GM12891 (cell line): ENCODE results near the gene FBXO4.

Source experiments
- DNase-seq: peaks from one replicate; pipeline ENCODE4 v3.0.0; 2011; ENCODE audit warnings: low spot score; ENCODE audit not compliant: insufficient read length
- FAIRE-seq: peaks from 2 replicates; lab custom pipeline; 2011; peaks lifted over from hg19 to GRCh38; lab: Jason Lieb, UNC
- PAX5 ChIP-seq: IDR thresholded peaks from 2 replicates; pipeline ENCODE4 v1.6.1; 2011; ENCODE audit warnings: low read length, moderate library complexity, mild to moderate bottlenecking; ENCODE audit not compliant: insufficient read depth, severe bottlenecking
- POLR2A ChIP-seq: IDR thresholded peaks from 2 replicates; pipeline ENCODE4 v1.6.1; 2011; ENCODE audit warnings: low read depth, low read length, control low read depth
- POLR2AphosphoS5 ChIP-seq: IDR thresholded peaks from 2 replicates; pipeline ENCODE4 v1.6.1; 2011; ENCODE audit warnings: low read depth, low read length, control low read depth
- POU2F2 ChIP-seq: IDR thresholded peaks from 2 replicates; pipeline ENCODE4 v1.6.1; 2011; ENCODE audit warnings: low read depth, mild to moderate bottlenecking, control low read depth, low read length, moderate library complexity
- SPI1 ChIP-seq: IDR thresholded peaks from 2 replicates; pipeline ENCODE4 v1.6.1; 2011; ENCODE audit warnings: low read depth, low read length, control low read depth
- TAF1 ChIP-seq: IDR thresholded peaks from 2 replicates; pipeline ENCODE4 v1.6.1; 2011; ENCODE audit warnings: low read depth, low read length, control low read depth

The FBXO4 gene

GRCh38 chr5:41955432-41956024 is 30.4 kb downstream of the FBXO4 start:
- DNase-seq (no peak), FAIRE-seq (no peak)
- TF ChIP-seq POLR2AphosphoS5 (no peak), POLR2A (no peak), PAX5 (no peak), SPI1 (no peak), TAF1 (no peak), POU2F2 (no peak)

GRCh38 chr5:41956943-41957342 is 31.9 kb downstream of the FBXO4 start:
- FAIRE-seq (no peak), DNase-seq (no peak)
- TF ChIP-seq SPI1 (no peak), POU2F2 (no peak)

DNA sequence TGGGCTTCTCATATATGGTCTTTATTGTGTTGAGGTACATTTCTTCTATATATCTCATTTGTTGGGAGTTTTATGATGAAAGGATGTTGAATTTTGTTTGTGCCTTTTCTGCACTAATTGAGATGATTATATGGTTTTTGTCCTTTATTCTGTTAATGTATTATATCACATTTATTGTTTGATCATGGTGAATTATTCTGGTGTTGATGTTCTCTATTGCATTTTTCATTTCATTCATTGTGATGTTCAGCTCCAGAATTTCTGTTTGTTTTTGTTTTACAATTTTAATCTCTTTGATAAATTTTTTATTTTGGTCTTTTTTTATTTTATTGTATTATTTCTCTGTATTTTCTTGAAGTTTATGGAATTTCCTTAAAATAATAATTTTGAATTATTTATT is 35.4 kb downstream of the FBXO4 start:
- FAIRE-seq (no peak), DNase-seq (no peak)
- TF ChIP-seq POLR2A (no peak), POU2F2 (no peak), POLR2AphosphoS5 (no peak), PAX5 (no peak), SPI1 (no peak)

DNA sequence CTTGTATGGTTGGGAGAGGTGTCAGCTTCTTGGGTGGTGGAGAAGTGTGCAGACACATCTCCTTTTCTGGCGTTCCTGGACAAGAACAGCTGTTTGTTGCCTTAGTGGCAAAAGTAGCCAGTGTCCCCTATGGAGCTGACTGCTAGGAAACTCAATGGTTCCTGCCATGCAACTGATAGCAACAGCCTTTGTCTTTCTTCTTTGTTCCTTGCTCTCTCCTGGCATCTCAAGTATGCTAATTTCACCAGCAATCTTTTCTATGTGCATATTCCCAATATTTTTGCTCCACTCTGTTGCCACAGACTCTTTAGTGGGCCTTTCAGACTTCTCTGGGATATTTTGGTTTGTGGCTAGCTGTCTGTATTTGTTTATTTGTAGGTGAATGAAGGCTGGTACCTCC is 36.7 kb downstream of the FBXO4 start:
- FAIRE-seq (no peak), DNase-seq (no peak)
- TF ChIP-seq POLR2AphosphoS5 (no peak), SPI1 (no peak), POLR2A (no peak), PAX5 (no peak)

DNA sequence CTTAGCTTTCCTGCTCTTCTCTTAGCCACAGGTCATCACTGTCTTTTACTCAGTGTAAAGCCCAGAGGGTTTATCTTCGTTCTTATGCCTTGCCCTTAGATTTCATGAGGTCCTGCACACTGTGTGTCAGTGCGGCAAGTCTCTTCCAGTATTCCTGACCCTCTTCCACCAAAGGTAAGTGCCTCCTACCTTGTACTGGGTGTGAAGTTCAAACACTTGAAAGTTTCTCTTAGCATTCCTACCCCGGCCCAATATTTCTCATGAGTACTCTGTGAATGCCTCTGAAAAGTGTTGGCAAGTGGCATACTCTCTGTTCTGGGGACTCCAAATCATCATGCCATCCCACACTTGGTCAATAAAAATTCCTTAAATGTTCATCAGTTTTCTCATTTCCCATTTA is 37.4 kb downstream of the FBXO4 start:
- no peak for FAIRE-seq
- no peak for TF ChIP-seq SPI1
- TF ChIP-seq POLR2A, result no peak
- no peak for TF ChIP-seq TAF1
- no peak for DNase-seq

DNA sequence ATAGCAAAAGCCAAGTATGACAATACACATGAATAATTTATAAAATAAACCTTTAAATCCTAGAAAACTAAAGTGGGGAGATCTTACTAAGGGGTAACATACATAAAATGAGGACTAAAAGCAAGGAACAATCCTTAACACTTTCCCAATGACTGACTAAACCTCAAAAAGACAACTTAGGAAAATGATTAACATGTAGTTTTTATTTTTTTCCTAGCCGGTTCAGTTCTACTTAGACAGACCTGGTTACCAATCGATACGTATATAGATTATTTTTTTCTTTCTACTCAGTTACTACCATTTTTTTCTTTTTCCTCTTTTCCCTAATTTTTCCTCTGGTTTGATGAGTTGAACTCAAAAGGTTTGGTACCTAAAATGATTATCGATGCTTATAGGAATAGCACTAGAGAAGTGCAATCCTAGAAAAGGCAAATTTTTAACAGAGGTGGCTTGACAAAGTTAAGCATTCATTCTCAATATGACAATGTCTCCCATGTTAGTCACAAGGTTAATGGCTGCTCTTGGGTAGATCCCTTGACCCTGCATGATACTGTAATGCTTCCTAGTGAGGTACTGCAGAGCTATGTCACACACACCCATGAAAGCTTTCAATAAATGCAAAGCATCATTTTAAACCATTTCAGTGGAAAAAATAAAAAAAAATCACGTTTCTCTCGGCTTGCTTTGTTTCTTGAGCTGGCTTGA is 41.5 kb downstream of the FBXO4 start:
- DNase-seq (no peak), FAIRE-seq (no peak)
- TF ChIP-seq POLR2AphosphoS5 (no peak), POU2F2 (no peak), SPI1 (no peak), PAX5 (no peak)

DNA sequence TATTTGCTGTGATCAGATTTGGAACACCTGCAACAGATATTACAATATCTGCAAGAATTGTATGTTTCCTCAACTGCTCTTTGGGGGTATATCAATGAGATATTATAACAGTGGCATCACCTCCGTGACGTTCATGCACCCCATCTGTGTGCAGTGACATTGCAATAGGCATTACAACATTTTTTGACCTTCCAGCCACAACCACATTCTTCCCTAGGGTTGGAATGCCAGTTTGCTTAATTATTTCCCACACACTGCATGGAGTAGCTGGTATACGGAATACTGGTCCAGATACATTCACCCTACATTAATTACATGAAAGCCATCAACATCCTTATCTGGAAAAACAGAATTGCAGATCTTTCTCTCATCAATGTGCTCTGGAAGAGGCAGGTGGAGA is 42.3 kb downstream of the FBXO4 start:
- TF ChIP-seq TAF1, result no peak
- TF ChIP-seq SPI1, result no peak
- DNase-seq (no peak), FAIRE-seq (no peak)

DNA sequence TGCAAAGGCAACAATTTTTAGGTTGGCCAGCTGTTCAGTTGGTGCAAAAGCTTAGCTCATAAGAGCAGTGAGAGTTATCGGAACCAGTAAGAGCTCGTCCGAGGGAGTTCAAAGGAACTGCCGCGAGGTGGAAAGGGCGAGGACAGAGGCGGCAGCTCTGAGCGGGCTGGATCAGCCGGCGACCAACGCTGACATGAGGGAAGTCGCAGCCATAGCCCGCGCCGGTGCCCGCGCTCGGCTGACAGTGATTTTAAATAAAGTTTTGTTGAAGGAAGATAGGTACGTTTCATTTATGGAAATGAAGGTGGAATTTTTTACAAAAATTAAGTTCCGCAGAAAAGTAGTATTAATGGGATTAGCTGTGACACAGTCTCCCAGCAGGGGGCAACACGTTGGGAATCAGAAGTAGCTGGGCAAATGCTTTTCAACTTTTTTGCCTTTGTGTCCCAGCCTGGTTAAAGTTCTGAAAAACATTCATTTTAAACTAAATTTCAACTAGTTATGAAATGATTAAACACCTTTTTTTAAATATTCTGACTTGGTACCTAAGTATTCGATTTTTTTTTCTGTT is 43.2 kb downstream of the FBXO4 start:
- TF ChIP-seq SPI1 (no peak), POLR2A (no peak)
- DNase-seq (no peak), FAIRE-seq (no peak)

DNA sequence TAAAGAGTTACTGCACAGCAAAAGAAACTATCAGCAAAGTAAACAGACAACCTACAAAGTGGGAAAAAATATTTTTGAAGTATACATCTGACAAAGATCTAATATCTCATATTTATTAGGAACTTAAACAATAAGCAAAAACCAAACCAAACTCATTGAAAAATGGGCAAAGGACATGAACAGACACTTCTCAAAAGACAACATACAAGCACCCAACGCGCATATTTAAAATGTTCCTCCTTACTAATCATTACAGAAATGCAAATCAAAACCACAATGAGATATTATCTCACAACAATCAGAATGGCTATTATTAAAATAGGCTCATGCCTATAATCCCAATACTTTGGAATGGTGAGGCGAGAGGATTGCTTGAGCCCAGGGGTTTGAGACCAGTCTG is 48.0 kb downstream of the FBXO4 start:
- FAIRE-seq, result no peak
- TF ChIP-seq SPI1 (no peak), POLR2A (no peak), PAX5 (no peak), POLR2AphosphoS5 (no peak), TAF1 (no peak), POU2F2 (no peak)
- no peak for DNase-seq

- TF ChIP-seq SPI1 (no peak), POLR2AphosphoS5 (no peak), TAF1 (no peak)
- FAIRE-seq, result no peak
- DNase-seq, result no peak
Measured at GRCh38 chr5:41973887-41974286, 48.8 kb downstream of the FBXO4 start.

DNA sequence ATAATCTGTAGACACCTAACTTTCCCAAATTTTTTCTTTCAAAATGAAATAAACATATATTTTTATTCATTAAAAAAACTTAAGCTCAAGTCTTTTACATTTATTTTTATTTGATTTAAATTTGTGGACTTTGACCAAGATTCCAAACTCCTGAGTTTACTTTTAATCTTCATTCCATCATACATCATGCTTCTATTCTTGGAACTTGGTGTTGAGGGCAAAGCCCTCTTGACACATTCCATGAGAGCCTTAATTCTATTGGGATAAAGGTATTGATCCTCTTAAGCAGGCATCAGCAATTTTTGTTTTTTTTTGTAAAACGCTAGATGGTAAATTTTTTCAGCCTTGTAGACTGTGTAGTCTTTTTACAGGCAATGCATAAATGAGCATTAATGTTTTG is 53.6 kb downstream of the FBXO4 start:
- no peak for DNase-seq
- no peak for FAIRE-seq
- TF ChIP-seq PAX5, result no peak
- TF ChIP-seq TAF1, result no peak
- no peak for TF ChIP-seq POU2F2
- no peak for TF ChIP-seq SPI1
- no peak for TF ChIP-seq POLR2A
- TF ChIP-seq POLR2AphosphoS5, result no peak
